ENCODE results near the gene IL24.

Gene IL24

GRCh38 chr1:206929524-206929923 lies 32.3 kb downstream of the IL24 start:
- no peak for DNase-seq

DNA sequence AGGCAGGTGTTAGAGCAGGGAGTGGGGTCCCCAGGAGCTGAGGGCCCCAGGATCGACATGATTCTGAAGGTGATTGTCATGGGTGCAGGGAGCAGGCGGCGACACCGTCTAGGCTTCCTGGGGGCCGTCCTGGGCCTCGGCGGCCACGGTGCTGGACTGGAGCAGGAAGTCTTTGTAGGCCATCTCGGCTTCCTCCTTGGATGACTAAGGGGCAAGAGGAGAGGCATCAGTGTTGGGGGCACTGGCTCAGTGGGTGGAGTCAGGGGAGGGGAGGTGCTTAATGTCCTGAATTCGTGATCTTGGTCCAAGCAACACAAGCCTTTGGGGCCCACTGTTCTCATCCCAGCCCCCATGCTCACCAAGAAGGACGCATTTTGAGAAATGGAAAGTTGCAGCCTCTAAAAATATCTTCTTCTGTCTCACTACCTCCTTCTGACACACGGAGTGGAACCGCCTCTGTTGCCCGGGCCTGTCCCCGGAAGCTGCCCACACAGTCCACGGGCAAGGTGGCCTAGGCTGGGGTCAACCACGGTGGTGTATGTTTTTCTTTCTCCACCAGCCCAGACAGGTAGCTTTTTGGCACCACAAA lies 33.1 kb downstream of the IL24 start:
- no peak for DNase-seq

DNA sequence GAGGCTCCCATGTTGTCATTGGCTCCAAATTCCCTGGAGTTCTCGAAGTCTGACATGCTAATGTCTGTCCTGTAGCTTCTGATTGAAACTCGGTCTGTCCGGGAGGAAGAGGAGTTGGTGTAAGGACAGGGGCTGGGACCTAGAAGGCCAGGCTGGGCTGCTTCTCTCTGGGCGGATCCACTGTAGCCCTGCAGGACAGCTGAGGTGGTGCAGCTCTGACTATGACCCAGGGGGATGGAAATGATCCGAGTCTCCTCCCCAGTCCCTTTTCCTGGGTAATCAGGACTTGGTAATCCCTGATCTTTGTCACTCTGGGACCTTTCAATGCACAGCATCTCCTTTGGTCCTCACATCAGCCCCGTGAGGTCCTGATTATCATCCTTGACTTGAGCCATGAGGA lies 34.5 kb downstream of the IL24 start:
- no peak for DNase-seq

DNA sequence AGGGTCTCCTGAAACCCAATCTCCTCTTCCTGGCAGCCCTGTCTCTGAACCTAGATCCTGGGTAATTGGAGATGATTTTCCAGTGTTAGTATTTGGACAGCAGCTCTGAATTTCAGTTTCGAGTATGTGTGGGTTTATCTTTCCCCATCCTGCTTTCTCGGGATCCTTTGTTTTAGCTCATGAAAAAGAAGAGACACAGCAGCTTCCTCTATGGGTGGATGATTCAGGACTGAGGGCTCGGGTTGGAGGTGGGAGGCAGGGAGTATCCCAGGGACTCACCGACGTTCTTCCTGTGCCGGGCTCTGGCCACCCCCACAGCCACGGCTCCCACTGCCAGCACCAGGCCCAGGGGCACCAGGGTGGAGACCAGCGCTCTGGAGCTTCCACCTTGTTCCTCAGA lies 34.9 kb downstream of the IL24 start:
- no peak for DNase-seq

DNA sequence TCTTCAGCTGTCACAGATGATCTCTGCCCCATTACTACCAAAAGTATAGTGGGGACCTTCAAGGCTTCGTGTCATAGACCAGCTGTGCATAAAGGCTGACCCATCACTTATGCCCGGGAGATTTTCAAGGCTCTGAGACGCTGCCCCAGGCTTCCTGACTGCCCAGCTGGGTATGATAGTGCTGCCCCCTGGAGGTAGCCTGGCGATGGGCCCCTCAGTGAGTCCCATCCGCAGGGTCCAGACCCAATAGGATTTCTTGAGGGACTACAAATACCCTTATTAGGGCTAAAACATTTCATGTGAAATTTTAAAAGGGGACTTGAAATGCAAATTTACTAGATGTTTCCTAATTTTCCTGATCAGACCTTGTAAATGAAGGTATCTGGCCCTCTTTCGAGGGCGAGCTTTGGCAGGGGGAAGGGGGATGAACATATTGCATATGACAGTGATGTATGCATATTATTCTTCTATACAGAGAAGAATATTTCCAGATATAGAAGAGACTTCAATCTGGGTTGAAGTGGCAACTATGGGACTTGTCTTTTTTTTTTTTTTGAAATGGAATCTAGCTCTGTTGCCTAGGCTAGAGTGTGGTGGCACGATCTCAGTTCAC lies 36.2 kb downstream of the IL24 start:
- DNase-seq, result peak; percentile 63

- peak; percentile 23 for DNase-seq
Observed at GRCh38 chr1:206935491-206936067, 38.3 kb downstream of the IL24 start.

DNA sequence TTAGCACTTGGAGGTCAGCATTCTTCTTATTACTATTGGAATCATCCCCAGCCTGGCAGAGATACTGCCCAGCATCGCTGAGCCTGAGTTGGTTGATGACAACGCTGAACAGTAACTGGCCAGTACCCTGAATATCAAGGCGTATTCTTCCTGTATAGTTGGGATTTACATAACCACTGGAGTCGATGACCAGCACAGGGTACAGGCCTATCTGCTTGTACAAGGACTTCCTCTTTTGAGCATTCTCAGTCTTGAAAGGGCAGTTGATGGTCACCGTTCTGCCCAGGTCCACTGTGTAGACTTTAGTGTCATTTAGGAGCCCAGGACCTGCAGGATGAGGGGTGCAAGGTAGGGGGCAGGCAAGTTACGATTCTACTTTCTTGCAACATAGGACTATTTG lies 40.2 kb downstream of the IL24 start:
- DNase-seq, result no peak

DNA sequence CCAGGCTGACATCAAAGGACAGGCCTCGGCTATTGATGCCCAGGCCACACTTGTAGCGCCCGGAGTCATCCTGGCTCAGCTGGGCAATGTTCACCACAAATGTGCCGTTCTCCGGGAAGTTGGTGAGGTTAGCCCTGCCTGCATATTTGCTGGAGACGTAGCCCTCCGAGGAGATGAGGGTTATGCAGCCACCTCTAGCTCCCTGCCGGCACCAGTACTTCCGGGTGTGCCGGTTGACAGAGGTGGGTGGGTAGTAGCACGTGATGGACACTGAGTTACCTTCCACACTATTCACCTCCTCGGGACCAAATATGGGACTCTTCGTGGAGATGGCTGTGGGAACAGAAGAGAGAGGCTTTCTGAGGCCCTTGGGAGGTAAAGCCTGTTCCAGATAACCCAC lies 41.9 kb downstream of the IL24 start:
- DNase-seq, result no peak

DNA sequence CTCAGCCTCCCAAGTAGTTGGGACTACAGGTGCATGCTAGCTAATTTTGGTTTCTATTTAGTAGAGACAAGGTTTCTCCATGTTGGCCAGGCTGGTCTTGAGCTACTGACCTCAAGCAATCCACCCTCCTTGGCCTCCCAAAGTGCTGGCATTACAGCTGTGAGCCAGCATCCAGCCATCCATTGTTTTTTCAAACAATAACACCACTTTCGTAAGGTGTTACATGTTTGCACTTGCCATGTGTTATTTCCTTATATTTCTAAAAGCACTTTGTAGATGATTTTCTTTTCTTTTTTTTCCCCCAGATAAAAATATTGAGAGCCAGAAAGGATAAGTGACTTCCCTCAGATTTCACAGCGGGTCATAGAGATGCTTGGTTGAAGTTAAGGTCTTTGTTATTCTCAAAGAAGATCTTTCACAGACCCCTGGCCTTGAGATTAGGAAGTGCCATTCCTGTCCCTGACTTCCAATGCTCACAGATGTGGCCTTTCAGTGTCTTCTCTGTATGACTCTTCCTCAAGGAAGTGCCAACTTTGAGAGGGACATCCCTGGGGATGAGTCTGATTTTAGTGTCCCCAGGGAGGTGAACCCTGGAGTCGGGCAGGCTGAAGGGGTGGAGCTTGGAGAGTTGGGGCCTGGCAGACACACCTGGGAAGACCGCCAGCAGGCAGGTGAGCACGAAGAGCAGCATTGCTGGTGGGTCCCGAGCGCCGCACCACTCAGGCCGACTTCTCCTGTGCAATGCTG lies 42.8 kb downstream of the IL24 start:
- DNase-seq, result no peak

- DNase-seq, result no peak
Observed at GRCh38 chr1:206940588-206940936, 43.3 kb downstream of the IL24 start.

DNA sequence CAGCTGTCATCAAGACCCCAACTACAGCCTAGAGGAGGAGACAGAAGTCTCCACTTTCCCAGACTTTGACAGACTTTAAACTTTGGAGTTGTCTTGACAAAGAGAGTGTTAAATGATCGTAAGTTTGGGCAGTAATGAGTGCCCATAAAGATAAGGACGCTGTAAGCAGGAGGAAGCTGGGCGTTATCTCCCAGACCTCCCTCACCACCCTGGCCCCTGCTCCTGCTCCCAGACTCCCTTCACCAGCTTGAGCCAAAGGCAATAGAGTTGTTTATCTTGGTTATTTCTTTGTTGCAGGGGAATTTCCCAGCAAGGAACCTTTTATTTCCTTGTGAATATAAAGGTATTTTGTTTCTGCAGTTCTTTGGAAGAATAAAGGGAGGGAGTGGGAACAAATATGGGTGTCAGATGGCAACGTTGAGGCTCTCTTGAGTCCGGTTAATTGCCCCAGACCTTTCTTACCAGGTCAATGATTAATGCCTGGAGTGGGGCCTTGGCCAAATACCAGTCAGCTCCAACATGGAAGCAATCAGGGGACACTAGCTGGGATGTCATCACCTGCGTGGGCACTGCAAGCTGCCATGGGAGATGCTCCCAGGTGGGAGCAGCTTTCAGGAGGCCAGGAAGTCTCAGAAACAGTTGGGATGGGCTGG lies 44.6 kb downstream of the IL24 start:
- DNase-seq, result no peak

DNA sequence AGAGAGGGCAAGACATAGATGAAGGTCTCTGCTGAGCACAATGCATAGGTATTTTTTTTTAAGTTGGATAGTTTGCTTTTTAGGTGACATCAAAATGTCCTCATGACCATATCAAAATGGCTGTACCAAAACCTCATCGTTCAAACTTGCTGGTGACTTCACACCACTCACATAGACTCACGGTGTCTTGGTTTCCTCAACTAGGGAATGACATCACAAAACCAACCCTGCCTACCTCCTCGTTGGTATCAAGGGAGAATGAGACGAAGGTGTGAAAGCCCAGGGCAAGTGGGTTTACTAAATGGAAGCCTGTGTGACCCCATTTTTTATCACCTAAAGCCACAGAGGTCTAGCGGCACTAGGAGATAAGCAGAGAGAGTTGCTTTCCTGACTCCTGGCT lies 47.5 kb downstream of the IL24 start:
- DNase-seq, result no peak

DNA sequence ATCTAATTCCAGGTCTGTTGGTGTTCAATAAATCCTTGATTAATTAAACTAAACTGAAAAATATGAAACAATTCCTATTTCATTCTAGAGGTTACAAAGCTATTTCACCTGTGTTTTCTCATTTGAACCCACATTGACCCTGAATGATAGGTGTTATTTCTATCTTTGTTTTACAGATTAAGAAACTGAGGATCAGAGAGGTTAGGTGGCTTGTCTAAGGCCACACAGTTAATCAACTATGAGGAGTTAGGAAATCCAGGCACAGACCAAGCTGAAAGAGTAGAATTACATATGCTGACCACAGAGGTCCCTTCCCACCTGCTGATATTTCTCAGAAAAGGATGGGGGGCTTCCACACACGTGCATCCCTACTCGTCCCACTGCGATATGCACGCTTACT lies 48.5 kb downstream of the IL24 start:
- DNase-seq, result no peak

DNA sequence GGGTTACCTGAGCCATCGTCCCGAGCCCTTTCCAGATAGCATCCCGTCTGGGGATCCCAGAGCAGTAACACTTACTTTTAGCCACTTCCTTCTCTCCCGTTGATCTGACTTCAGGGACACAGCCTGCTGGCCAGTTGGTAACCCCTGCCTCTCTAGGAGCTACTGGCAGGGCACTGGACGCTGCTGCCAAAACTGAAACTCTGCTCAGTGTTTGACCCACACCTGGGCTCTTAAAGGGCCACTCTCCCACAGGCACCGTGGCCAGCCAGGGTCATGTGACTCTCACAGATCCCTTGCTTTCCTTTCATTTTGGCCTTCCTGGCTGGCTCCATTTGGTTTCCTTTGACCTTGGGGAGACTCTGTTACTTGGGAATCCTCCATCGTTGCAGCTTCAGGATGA lies 49.0 kb downstream of the IL24 start, which contains the start of gene PIGR:
Gene PIGR (minus strand): TSS at position 206 of the 400 bp plus-strand sequence. CDS start 5,935 bp downstream, outside the sequence.
- no peak for DNase-seq

- no peak for DNase-seq
Observed at GRCh38 chr1:206947255-206947654, 50.0 kb downstream of the IL24 start.

GRCh38 chr1:206949208-206949607 lies 52.0 kb downstream of the IL24 start:
- no peak for DNase-seq

- DNase-seq, result no peak
Observed at GRCh38 chr1:206949641-206950040, 52.4 kb downstream of the IL24 start.

GRCh38 chr1:206951318-206952100 lies 54.3 kb downstream of the IL24 start:
- no peak for DNase-seq

GRCh38 chr1:206952171-206952570 lies 54.9 kb downstream of the IL24 start:
- DNase-seq, result no peak

DNA sequence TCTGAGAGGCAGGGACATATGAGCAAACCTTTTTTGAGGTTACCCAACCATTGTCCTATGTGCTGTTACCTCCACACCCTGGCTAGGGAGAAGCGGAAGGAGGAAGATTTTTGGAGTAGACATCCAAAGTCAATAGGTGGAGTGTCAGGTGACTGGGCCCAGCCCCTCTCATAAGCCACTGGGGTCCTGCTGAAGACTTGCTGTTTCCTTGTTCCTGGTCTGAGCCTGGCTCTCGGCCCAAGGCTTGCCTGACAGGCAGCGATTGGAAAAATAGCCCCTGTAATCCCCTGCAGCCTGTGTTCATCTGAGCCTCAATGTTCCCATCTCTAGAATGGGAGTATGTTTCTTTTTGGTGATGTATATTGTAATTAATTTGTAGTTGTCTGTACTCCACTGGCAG lies 55.9 kb downstream of the IL24 start:
- DNase-seq, result no peak

DNA sequence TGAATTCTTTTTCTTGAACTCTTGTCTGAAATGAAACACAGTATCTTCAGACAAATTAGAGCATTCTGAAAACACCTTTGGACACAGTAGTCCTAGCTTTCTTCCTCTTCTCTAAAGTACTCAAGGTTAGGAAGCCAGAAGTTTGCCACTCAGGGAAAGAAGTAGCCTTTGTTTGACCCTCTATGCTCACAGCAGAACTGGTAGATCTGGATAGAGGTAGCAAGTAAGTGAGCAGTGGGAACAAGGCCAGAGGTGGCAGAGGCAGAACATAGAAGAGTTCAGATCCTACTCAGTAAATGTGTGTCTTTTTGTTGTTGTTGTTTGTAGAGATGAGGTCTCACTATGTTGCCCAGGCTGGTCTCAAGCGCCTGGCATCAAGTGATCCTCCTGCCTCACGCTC lies 56.4 kb downstream of the IL24 start:
- no peak for DNase-seq
